SK-N-SH treated with all-trans-retinoic acid at 6 μM for 48 hours (cell line): ENCODE results near the gene OXCT1.

Experiments
- GLIS3 ChIP-seq: fragments of 250-450 bp; sonication (Bioruptor Pico); IDR thresholded peaks from 2 replicates; pipeline ENCODE4 v1.5.0; 2020; ENCODE audit warnings: mild to moderate bottlenecking, moderate library complexity
- ISL1 ChIP-seq: fragments of 250-450 bp; sonication (Bioruptor Pico); IDR thresholded peaks from 2 replicates; pipeline ENCODE4 v2.1.2; 2022; ENCODE audit warnings: mild to moderate bottlenecking, moderate library complexity
- RARB ChIP-seq: fragments of 250-450 bp; sonication (Bioruptor Pico); IDR thresholded peaks from 2 replicates; pipeline ENCODE4 v1.8.0; 2021; ENCODE audit warnings: mild to moderate bottlenecking, moderate library complexity
- TOX ChIP-seq: fragments of 250-450 bp; sonication (Bioruptor Pico); IDR thresholded peaks from 2 replicates; pipeline ENCODE4 v1.8.0; 2021; ENCODE audit warnings: mild to moderate bottlenecking, moderate library complexity, borderline replicate concordance
- ZFP3 ChIP-seq: fragments of 250-450 bp; sonication (Bioruptor Pico); IDR thresholded peaks from 2 replicates; pipeline ENCODE4 v1.5.0; 2020; ENCODE audit warnings: mild to moderate bottlenecking, moderate library complexity
- ZFP30 ChIP-seq: fragments of 450-650 bp; formaldehyde crosslinking; IDR thresholded peaks from 2 replicates; pipeline ENCODE4 v1.5.0; 2022; ENCODE audit warnings: mild to moderate bottlenecking, moderate library complexity
- ZNF565 ChIP-seq: fragments of 450-650 bp; formaldehyde crosslinking; conservative IDR thresholded peaks from 2 replicates; pipeline ENCODE4 v1.5.0; 2020; ENCODE audit warnings: low read depth, mild to moderate bottlenecking, moderate library complexity
- ZNF70 ChIP-seq: fragments of 450-650 bp; formaldehyde crosslinking; IDR thresholded peaks from 2 replicates; pipeline ENCODE4 v1.5.0; 2020; ENCODE audit warnings: mild to moderate bottlenecking, moderate library complexity
- ZNF8 ChIP-seq: fragments of 450-650 bp; formaldehyde crosslinking; IDR thresholded peaks from 2 replicates; pipeline ENCODE4 v1.5.0; 2020; ENCODE audit warnings: mild to moderate bottlenecking, moderate library complexity
- TF ChIP-seq, protein P1 (sequence below): fragments of 250-450 bp; sonication (Bioruptor Pico); IDR thresholded peaks from 2 replicates; pipeline ENCODE4 v1.5.0; 2020; ENCODE audit warnings: mild to moderate bottlenecking, moderate library complexity
- TF ChIP-seq, protein P2 (sequence below): fragments of 250-450 bp; sonication (Bioruptor Pico); IDR thresholded peaks from 2 replicates; pipeline ENCODE4 v1.8.0; 2020; ENCODE audit warnings: mild to moderate bottlenecking, moderate library complexity, borderline replicate concordance
- TF ChIP-seq, protein P3 (sequence below): fragments of 250-450 bp; sonication (Bioruptor Pico); IDR thresholded peaks from 2 replicates; pipeline ENCODE4 v1.8.0; 2021; ENCODE audit warnings: low read depth, mild to moderate bottlenecking, moderate library complexity, borderline replicate concordance

DNA sequence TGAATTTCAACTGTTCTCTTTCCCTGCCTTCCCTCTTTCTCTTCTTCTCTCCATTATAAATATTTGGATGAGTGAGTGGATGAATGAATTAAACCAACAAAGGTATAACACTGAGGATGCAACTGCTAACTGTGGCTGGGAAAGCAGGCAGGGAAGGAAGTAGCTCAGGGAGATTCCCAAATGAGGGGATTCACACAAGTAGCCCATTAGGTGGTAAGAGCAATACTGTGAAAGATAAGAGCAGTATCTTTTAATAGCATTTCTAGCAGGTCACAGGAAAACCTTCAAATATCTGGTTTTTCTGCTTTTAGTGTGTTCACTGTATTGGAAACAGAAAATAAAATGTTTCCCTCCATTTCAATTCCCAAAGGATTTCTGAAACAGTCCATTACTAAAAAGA lies 105.6 kb downstream of the OXCT1 start:
- TF ChIP-seq ISL1 (CRISPR knock-in tag) (no peak), ZNF8 (CRISPR knock-in tag) (no peak), RARB (no peak), TOX (CRISPR knock-in tag) (no peak), ZNF70 (CRISPR knock-in tag) (no peak), ZFP3 (no peak), ZNF565 (CRISPR knock-in tag) (no peak), GLIS3 (no peak), ZFP30 (no peak)
- TF ChIP-seq, protein P1, sequence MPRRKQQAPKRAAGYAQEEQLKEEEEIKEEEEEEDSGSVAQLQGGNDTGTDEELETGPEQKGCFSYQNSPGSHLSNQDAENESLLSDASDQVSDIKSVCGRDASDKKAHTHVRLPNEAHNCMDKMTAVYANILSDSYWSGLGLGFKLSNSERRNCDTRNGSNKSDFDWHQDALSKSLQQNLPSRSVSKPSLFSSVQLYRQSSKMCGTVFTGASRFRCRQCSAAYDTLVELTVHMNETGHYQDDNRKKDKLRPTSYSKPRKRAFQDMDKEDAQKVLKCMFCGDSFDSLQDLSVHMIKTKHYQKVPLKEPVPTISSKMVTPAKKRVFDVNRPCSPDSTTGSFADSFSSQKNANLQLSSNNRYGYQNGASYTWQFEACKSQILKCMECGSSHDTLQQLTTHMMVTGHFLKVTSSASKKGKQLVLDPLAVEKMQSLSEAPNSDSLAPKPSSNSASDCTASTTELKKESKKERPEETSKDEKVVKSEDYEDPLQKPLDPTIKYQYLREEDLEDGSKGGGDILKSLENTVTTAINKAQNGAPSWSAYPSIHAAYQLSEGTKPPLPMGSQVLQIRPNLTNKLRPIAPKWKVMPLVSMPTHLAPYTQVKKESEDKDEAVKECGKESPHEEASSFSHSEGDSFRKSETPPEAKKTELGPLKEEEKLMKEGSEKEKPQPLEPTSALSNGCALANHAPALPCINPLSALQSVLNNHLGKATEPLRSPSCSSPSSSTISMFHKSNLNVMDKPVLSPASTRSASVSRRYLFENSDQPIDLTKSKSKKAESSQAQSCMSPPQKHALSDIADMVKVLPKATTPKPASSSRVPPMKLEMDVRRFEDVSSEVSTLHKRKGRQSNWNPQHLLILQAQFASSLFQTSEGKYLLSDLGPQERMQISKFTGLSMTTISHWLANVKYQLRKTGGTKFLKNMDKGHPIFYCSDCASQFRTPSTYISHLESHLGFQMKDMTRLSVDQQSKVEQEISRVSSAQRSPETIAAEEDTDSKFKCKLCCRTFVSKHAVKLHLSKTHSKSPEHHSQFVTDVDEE (CRISPR knock-in tag) = no peak
- TF ChIP-seq, protein P2, sequence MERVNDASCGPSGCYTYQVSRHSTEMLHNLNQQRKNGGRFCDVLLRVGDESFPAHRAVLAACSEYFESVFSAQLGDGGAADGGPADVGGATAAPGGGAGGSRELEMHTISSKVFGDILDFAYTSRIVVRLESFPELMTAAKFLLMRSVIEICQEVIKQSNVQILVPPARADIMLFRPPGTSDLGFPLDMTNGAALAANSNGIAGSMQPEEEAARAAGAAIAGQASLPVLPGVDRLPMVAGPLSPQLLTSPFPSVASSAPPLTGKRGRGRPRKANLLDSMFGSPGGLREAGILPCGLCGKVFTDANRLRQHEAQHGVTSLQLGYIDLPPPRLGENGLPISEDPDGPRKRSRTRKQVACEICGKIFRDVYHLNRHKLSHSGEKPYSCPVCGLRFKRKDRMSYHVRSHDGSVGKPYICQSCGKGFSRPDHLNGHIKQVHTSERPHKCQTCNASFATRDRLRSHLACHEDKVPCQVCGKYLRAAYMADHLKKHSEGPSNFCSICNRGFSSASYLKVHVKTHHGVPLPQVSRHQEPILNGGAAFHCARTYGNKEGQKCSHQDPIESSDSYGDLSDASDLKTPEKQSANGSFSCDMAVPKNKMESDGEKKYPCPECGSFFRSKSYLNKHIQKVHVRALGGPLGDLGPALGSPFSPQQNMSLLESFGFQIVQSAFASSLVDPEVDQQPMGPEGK = no peak
- TF ChIP-seq, protein P3, sequence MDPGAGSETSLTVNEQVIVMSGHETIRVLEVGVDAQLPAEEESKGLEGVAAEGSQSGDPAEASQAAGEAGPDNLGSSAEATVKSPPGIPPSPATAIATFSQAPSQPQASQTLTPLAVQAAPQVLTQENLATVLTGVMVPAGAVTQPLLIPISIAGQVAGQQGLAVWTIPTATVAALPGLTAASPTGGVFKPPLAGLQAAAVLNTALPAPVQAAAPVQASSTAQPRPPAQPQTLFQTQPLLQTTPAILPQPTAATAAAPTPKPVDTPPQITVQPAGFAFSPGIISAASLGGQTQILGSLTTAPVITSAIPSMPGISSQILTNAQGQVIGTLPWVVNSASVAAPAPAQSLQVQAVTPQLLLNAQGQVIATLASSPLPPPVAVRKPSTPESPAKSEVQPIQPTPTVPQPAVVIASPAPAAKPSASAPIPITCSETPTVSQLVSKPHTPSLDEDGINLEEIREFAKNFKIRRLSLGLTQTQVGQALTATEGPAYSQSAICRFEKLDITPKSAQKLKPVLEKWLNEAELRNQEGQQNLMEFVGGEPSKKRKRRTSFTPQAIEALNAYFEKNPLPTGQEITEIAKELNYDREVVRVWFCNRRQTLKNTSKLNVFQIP = no peak
